Measurements from ENCODE around the gene CDCP1. TPM values are rescaled to one million over a fixed set of nuclear protein-coding genes. Genes with fewer than 3 reads are reported as not detected.

Gene CDCP1
- total RNA-seq, 2 donors from 2014 or later = 3.4 to 7.3 TPM

- DNase-seq (ENCODE audit: low spot score) = no peak
- Histone ChIP-seq H3K27me3 (replicated peaks; ENCODE audit: insufficient read depth) (no peaks in the 10 kb centered on the region), H3K4me1 (ENCODE audit: control insufficient read depth in 1 of 2, low read depth in 2 of 2) (no peaks in the 10 kb centered on the region), H3K4me3 (no peak overlapping the region), H3K9me3 (no peaks in the 10 kb centered on the region), H3K27ac (no peak overlapping the region), H3K36me3 (no peaks in the 10 kb centered on the region)
- no peak for ATAC-seq (ENCODE audit: insufficient number of reproducible peaks, low FRiP score, low read depth)
- no peak for TF ChIP-seq CTCF (IDR thresholded peaks at IDR 0.05)
These were observed 48.8 kb downstream of the CDCP1 start for GRCh38 chr3:45097296-45097883.

- ATAC-seq (ENCODE audit: insufficient number of reproducible peaks, low FRiP score, low read depth) (no peak), DNase-seq (ENCODE audit: low spot score) (no peak)
- Histone ChIP-seq H3K27ac (no peak overlapping the region), H3K4me3 (no peak overlapping the region), H3K36me3 (no peaks in the 10 kb centered on the region), H3K9me3 (no peaks in the 10 kb centered on the region), H3K4me1 (ENCODE audit: control insufficient read depth in 1 of 2, low read depth in 2 of 2) (no peaks in the 10 kb centered on the region), H3K27me3 (replicated peaks; ENCODE audit: insufficient read depth) (no peaks in the 10 kb centered on the region)
- TF ChIP-seq CTCF (IDR thresholded peaks at IDR 0.05) = no peak
These were observed 50.2 kb downstream of the CDCP1 start for GRCh38 chr3:45095916-45096526.

- Histone ChIP-seq H3K4me1 (ENCODE audit: control insufficient read depth in 1 of 2, low read depth in 2 of 2) (no peaks in the 10 kb centered on the region), H3K4me3 (no peak overlapping the region), H3K27me3 (replicated peaks; ENCODE audit: insufficient read depth) (no peaks in the 10 kb centered on the region), H3K9me3 (no peaks in the 10 kb centered on the region), H3K36me3 (no peaks in the 10 kb centered on the region), H3K27ac (peak overlapping the region in 1 of 2 donors; percentile 26)
- no peak for TF ChIP-seq CTCF (IDR thresholded peaks at IDR 0.05)
- no peak for DNase-seq (ENCODE audit: low spot score)
- no peak for ATAC-seq (ENCODE audit: insufficient number of reproducible peaks, low FRiP score, low read depth)
These were observed 53.0 kb downstream of the CDCP1 start for GRCh38 chr3:45093176-45093575.

DNA sequence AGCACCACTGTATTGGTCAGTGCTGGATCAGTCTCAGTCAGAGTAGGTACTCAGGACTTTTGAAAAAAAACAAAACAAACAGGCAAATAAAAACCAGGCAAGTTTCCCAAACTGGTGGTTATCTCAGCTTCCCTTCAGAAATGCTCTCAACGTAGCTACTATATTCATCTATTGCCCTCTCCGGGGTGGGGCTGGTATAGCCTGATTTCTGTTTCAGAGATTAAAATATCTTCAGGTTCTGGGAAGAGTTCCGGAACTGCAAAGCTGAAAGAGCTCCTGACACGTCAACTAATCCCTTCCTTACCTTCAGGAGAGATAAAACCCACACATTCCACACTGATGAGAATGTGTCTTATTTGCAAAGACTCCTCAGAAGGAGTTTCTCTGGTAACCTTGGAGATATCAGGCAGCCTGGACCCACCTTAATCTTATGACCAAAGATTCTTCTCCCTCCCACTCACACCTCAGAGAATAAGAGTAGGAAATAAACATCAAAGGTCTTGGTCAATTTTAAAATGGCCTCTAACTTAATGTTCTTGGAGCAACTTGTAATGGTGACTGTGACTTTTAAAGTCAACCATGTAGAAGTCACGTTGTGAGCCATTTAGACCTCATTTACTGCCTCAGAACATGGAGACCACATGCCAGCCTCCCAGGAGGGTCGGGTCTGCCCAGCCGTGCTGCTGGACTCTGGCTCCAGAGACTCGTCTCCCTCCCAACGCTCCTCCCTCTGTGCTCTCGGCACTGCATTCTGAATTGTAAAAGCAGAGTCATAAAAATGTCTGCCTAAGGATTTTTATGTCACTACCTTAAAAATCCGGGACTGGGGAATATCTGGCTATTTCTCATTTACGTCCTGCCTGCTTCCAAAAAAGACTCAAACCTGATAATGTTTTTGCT, 53.8 kb downstream of the CDCP1 start:
- ATAC-seq (ENCODE audit: insufficient number of reproducible peaks, low FRiP score, low read depth) (no peak), DNase-seq (ENCODE audit: low spot score) (no peak)
- no peaks in the 10 kb centered on the region for H3K36me3 ChIP-seq
- no peaks in the 10 kb centered on the region for H3K9me3 ChIP-seq
- peaks cover 0 to under 1% of the 10 kb centered on the region in 2 donors for H3K4me1 ChIP-seq (ENCODE audit: control insufficient read depth in 1 of 2, low read depth in 2 of 2)
- no peak for TF ChIP-seq CTCF (IDR thresholded peaks at IDR 0.05)
- peak overlapping the region in 1 of 2 donors; percentile 26 for H3K27ac ChIP-seq
- H3K27me3 ChIP-seq (replicated peaks; ENCODE audit: insufficient read depth) = no peaks in the 10 kb centered on the region
- H3K4me3 ChIP-seq = no peak overlapping the region

GRCh38 chr3:45090855-45091254, 55.3 kb downstream of the CDCP1 start:
- no peak overlapping the region for H3K27ac ChIP-seq
- no peaks in the 10 kb centered on the region for H3K27me3 ChIP-seq (replicated peaks; ENCODE audit: insufficient read depth)
- no peak for TF ChIP-seq CTCF (IDR thresholded peaks at IDR 0.05)
- DNase-seq (ENCODE audit: low spot score) (no peak), ATAC-seq (ENCODE audit: insufficient number of reproducible peaks, low FRiP score, low read depth) (no peak)
- H3K9me3 ChIP-seq = no peaks in the 10 kb centered on the region
- peaks cover 0 to 9% of the 10 kb centered on the region in 2 donors for H3K4me1 ChIP-seq (ENCODE audit: control insufficient read depth in 1 of 2, low read depth in 2 of 2)
- H3K36me3 ChIP-seq = no peaks in the 10 kb centered on the region
- no peak overlapping the region for H3K4me3 ChIP-seq
